Common myeloid progenitor, CD34-positive (primary cell): ENCODE results near the gene GLUD1.

Source experiments
- CTCF ChIA-PET: fragments of 350-600 bp; sonication (Branson Sonifier 250); formaldehyde crosslinking; loops from one replicate; lab custom pipeline; 2021; ENCODE audit warnings: antibody characterized with exemption; lab: Charles Lee
- POLR2A ChIA-PET: fragments of 350-600 bp; sonication (Branson Sonifier 250); formaldehyde crosslinking; loops from one replicate; lab custom pipeline; 2021; ENCODE audit warnings: antibody characterized with exemption; lab: Charles Lee
- DNase-seq, 3 donors: peaks; one replicate each; pipeline versions ENCODE4 v3.0.0 to v3.0.0-alpha.2; 2013
- H3K27ac ChIP-seq, 2 experiments: 1 replicate in 1 of 2; 2 replicates in 1 of 2; pipeline ENCODE4 v1.7.0; 2013; ENCODE audit warnings: inconsistent platforms in 2 of 2, low read length in 2 of 2, mild to moderate bottlenecking in 2 of 2, low read depth in 1 of 2, moderate library complexity in 1 of 2; ENCODE audit not compliant: severe bottlenecking in 2 of 2, insufficient read depth in 1 of 2, poor library complexity in 1 of 2
- H3K27me3 ChIP-seq, 5 experiments: replicated peaks in 2 of 5; 1 replicate in 3 of 5; 2 replicates in 2 of 5; pipeline versions ENCODE4 v1.6.1 to v1.7.0; 2013; ENCODE audit warnings: low read length in 4 of 5, mild to moderate bottlenecking in 2 of 5, moderate library complexity in 2 of 5, inconsistent platforms in 1 of 5; ENCODE audit not compliant: insufficient read depth in 5 of 5, control insufficient read depth in 4 of 5
- H3K36me3 ChIP-seq, 4 experiments: 1 replicate in 2 of 4; 2 replicates in 2 of 4; pipeline versions ENCODE4 v1.6.1 to v1.7.0; 2013; ENCODE audit warnings: low read length in 3 of 4, control low read depth in 1 of 4, mild to moderate bottlenecking in 1 of 4; ENCODE audit not compliant: control insufficient read depth in 4 of 4, insufficient read depth in 4 of 4
- H3K4me1 ChIP-seq, 4 experiments: 1 replicate in 3 of 4; 2 replicates in 1 of 4; pipeline versions ENCODE4 v1.6.1 to v1.7.1; 2013; ENCODE audit warnings: low read length in 3 of 4, mild to moderate bottlenecking in 3 of 4, control low read depth in 1 of 4, inconsistent platforms in 1 of 4, moderate library complexity in 1 of 4; ENCODE audit not compliant: control insufficient read depth in 4 of 4, insufficient read depth in 4 of 4; ENCODE audit errors: control extremely low read depth in 1 of 4
- H3K4me3 ChIP-seq, 7 experiments: 1 replicate in 4 of 7; 2 replicates in 3 of 7; pipeline versions ENCODE4 v1.5.1 to v1.7.0; 2013; ENCODE audit warnings: mild to moderate bottlenecking in 7 of 7, low read length in 6 of 7, moderate library complexity in 6 of 7, inconsistent platforms in 2 of 7, low read depth in 2 of 7, control low read depth in 1 of 7; ENCODE audit not compliant: insufficient read depth in 4 of 7, control insufficient read depth in 1 of 7; ENCODE audit errors: extremely low read depth in 1 of 7
- H3K9me3 ChIP-seq, 5 experiments: 1 replicate in 4 of 5; 2 replicates in 1 of 5; pipeline versions ENCODE4 v1.6.1 to v1.7.1; 2013; ENCODE audit warnings: low read length in 4 of 5, mild to moderate bottlenecking in 2 of 5, inconsistent platforms in 1 of 5, low read depth in 1 of 5, moderate library complexity in 1 of 5; ENCODE audit not compliant: control insufficient read depth in 4 of 5, insufficient read depth in 2 of 5; ENCODE audit errors: control extremely low read depth in 1 of 5
- WGBS: methylation state at CpG from one replicate; pipeline ENCODE4 v1.1.5; 2013; ENCODE audit not compliant: insufficient coverage; 5-methylcytosine and 5-hydroxymethylcytosine counted together

GLUD1 gene

DNA sequence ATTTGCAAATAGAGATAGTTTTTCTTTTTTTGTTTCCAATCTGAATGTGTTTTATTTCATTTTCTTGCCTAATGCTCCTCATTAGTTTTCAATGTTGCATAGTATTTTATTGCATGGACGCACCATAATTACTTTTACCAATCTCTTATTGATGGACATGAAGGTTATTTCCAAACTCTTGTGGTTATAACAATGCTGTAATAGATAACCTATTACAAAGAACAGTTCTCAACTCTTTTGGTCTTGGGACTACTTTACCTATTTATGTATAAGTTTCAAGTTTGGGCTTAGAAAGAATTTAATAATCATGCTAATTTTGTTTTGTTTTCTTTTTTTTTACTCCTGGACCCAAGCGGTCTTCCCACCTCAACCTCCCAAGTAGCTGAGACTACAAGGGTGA lies 7.4 kb upstream of the GLUD1 start:
- ChIA-PET POLR2A (no interaction called here), CTCF (no interaction called here)
- peaks cover 7 to 54% (median 21%) of the 10 kb centered on the region in 4 experiments for H3K36me3 ChIP-seq
- DNase-seq, result no peak
- H3K4me1 ChIP-seq, result no peaks in the 10 kb centered on the region
- H3K9me3 ChIP-seq, result no peaks in the 10 kb centered on the region
- no peak overlapping the region for H3K4me3 ChIP-seq
- H3K27me3 ChIP-seq, result no peaks in the 10 kb centered on the region
- no peak overlapping the region for H3K27ac ChIP-seq
- no CpG with 5 or more reads among the region's 2 CpGs for WGBS

DNA sequence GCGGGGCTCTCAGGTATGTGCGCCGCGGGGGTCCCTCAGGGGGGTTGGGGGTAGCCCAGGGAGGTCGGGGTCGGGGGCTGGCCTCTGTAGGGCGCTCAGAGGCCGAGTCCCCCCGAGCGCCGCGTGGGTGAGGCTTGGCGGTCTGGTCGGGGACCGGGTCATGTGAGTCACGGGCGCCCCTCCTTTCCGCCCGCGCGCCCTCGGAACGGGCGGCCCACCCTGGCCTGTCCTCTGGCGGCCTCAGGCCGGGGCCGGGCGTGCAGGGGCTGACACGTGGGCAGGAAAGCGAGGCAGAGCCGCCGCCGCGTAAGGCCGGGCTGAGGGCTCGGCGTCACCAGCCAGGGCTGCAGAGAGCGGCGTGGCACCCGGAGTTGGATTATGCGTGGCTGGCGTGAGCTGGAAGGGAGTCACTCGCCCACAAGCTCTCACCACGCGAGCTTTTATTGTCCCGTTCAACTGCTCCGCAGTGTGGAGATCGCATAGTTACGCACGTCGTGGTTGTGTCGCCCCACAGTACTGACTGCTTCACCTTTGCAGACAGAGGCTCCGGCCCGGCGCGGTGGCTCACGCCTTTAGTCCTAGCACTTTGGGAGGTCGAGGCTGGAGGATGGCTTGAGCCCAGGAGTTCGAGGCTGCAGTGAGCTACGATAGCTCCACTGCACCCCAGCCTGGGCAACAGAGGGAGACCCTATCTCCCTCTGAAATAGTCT lies 748 bp upstream of the GLUD1 start:
- Histone ChIP-seq H3K9me3 (no peaks in the 10 kb centered on the region), H3K4me1 (peaks cover 15 to 46% (median 34%) of the 10 kb centered on the region in 4 experiments), H3K4me3 (peak overlapping the region; percentile 60 to 89 (median 78)), H3K27ac (peak overlapping the region; percentile 50 to 85), H3K27me3 (no peaks in the 10 kb centered on the region), H3K36me3 (peaks cover 2 to 17% (median 8%) of the 10 kb centered on the region in 4 experiments)
- ChIA-PET POLR2A (no interaction called here), CTCF (interaction anchor here (0.6 to 1.2 kb wide), 4 partner anchors 10 to 157 kb away, joined by 3 read pairs; no protein-coding TSS in a partner anchor)
- under 1% methylated on average over 45 of the region's 60 CpGs for WGBS
- peak; percentile 83 to 96 (median 91) for DNase-seq

DNA sequence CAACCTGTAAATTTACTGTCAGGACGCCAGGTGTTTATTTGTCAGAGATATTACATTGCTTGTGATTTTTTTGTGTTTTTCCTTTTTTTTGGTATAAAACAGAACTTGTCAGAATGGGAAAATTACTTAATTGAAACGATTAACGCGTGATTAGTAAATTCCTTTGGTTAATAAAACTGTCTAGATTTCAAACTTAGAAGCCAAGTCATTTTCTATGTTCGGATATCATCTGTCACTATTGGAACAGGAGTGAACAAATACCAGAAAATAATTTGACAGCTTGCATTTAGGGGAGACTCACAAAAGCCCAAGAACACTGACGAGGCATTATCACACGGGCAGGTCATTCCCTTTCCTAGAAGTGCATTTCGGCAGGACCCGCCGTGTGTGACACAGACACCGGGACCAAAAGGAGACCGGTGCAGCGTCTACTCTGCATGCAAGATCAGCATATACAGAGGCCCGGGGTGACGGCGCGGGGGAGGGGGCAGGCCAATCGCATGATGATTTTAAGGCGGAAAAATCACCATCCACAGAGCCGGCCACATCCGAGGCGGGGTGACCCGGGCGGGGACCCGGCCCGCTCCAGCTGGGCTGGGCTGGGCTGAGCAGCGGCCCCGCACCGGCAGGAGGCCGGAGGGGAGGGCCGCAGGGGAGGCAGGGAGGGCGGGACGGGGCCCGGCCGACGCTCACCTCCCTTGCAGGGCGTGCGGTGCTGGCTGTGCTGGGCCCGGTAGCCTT lies 841 bp downstream of the GLUD1 start:
- Histone ChIP-seq H3K27me3 (no peaks in the 10 kb centered on the region), H3K4me3 (peak overlapping the region; percentile 63 to 92 (median 75)), H3K4me1 (peaks cover 15 to 46% (median 34%) of the 10 kb centered on the region in 4 experiments), H3K36me3 (peaks cover 3 to 23% (median 7%) of the 10 kb centered on the region in 4 experiments), H3K27ac (peak overlapping the region; percentile 30 to 82), H3K9me3 (no peaks in the 10 kb centered on the region)
- CTCF ChIA-PET, result interaction anchor here (0.7 to 1.1 kb wide), 3 partner anchors 12 to 34 kb away, joined by 3 read pairs; no protein-coding TSS in a partner anchor
- 0% methylated on average over 21 of the region's 39 CpGs for WGBS
- POLR2A ChIA-PET, result interaction anchor here (0.6 to 1.1 kb wide), 3 partner anchors 12 to 217 kb away, joined by 3 to 4 read pairs (median 3); no protein-coding TSS in a partner anchor
- DNase-seq, result peak; percentile 33 to 68 (median 55)

DNA sequence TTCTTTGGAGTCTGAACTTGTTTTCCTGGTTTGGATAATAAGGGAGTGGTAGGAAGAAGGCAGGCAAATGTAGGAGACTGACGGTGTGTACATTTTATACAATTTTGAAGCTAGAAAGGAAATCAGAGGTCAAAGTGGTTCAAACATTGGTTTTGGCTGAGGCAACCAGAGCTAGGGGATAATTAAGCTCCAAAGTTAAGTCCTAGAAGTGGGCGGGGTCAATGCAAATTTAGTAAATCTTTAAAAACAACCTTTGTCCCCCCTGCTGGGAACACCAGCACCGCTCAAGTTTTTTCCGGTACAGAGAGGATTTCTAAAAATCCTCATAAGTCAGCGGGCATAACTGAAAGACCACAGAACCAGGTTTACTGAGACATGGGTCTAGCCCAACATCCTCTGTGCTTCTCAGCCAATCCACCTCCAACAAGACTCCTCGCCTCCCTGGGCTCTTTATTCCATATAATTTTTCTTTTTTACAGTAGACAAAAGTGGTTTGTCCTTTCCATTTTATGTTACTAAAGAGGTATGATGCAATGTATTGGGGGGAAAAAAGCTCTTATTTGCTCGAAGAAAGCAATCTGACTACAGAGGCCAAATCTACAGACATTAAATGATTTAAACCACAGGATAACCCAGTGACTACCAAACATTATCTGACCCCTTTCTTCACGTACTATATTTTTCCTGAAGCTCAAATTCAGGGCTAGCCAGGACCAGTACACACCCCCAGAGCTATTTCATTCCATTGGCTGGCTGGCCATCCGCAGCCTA lies 1.6 kb downstream of the GLUD1 start:
- Histone ChIP-seq H3K4me3 (peak overlapping the region in 6 of 7 experiments; percentile 63 to 92 (median 80)), H3K27me3 (no peaks in the 10 kb centered on the region), H3K4me1 (peaks cover 15 to 46% (median 34%) of the 10 kb centered on the region in 4 experiments), H3K9me3 (no peaks in the 10 kb centered on the region), H3K36me3 (peaks cover 3 to 23% (median 4%) of the 10 kb centered on the region in 4 experiments), H3K27ac (peak overlapping the region; percentile 30 to 82)
- ChIA-PET CTCF (interaction anchor here (0.7 to 1.3 kb wide), 5 partner anchors 9 to 33 kb away, joined by 3 to 4 read pairs (median 3); no protein-coding TSS in a partner anchor), POLR2A (interaction anchor here (0.6 to 1.1 kb wide), 2 partner anchors 11 to 216 kb away, joined by 3 to 4 read pairs; no protein-coding TSS in a partner anchor)
- peak in 2 of 3 donors; percentile 28 to 46 for DNase-seq
- WGBS, result 12% methylated on average over 5 of the region's 9 CpGs

DNA sequence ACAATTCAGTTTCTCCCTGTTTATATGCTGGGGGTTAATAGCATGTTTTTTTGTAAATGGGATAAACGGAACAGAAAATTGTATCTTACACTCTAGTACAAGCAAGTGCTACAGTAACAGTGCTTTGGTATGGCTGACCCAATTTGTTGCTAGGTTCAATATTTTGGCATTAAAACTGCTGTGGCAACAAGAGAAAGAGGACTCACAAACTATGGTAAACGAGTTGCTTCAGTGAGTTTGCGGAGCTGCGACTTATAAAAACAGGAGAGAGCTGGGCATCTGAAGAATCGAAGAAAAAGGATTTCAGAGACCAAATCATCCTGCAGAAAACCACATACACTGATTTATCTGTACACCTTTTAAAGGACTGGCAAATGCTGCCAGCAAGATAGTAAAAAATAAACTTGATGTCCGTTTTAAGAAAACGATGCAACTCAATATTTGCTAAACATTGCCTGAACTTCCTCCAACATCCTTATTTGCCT lies 2.2 kb downstream of the GLUD1 start:
- peak overlapping the region in 6 of 7 experiments; percentile 63 to 92 (median 80) for H3K4me3 ChIP-seq
- 79% methylated on average over 4 of the region's 7 CpGs for WGBS
- peak in 2 of 3 donors; percentile 33 to 44 for DNase-seq
- POLR2A ChIA-PET, result interaction anchor here (1.1 kb wide), 1 partner anchor 10 kb away, joined by 3 read pairs; no protein-coding TSS in a partner anchor
- H3K27ac ChIP-seq, result peak overlapping the region; percentile 30 to 82
- no peaks in the 10 kb centered on the region for H3K9me3 ChIP-seq
- CTCF ChIA-PET, result interaction anchor here (1.0 to 1.3 kb wide), 3 partner anchors 9 to 15 kb away, joined by 3 to 4 read pairs (median 4); no protein-coding TSS in a partner anchor
- H3K36me3 ChIP-seq, result peaks cover 3 to 28% (median 6%) of the 10 kb centered on the region in 4 experiments
- H3K4me1 ChIP-seq, result peaks cover 15 to 46% (median 34%) of the 10 kb centered on the region in 4 experiments
- no peaks in the 10 kb centered on the region for H3K27me3 ChIP-seq

DNA sequence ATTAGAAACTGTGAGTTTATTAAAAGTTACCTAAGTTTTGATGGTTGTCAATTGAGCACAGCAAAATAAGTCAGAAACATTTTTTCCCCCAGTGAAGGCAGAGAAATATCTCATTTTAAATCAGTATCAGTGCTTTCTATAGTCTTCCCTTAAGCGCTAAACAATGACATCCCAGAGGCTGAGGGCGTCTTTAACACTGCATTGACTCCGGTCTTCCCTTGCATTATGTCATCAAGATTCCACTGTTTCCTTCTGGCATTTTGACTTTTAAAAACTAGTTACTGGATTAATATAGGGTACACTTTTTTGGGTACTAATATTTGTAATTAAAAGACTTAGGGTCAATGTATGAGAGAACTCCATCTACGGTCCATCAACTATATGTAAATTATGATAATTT lies 3.9 kb downstream of the GLUD1 start:
- H3K9me3 ChIP-seq, result no peaks in the 10 kb centered on the region
- no peak for DNase-seq
- POLR2A ChIA-PET, result no interaction called here
- no peak overlapping the region for H3K27ac ChIP-seq
- no peaks in the 10 kb centered on the region for H3K27me3 ChIP-seq
- no peak overlapping the region for H3K4me3 ChIP-seq
- 70% methylated on average over 2 of the region's 4 CpGs for WGBS
- H3K36me3 ChIP-seq, result peaks cover 7 to 32% (median 9%) of the 10 kb centered on the region in 4 experiments
- H3K4me1 ChIP-seq, result peaks cover 15 to 38% (median 28%) of the 10 kb centered on the region in 4 experiments
- CTCF ChIA-PET, result no interaction called here
